ENCODE data around the gene E4F1.
"Not testable (repeated sequence)": the region's sequence is repeated elsewhere in the genome, so short reads cannot be mapped to it uniquely, and the experiment has no call there.

The E4F1 gene

GRCh38 chr16:2256531-2257140 lies 33.2 kb downstream of the E4F1 start:
- no peak overlapping the region for H3K4me3 ChIP-seq (ENCODE audit: low read depth, low read length)
- no peak for DNase-seq (ENCODE audit: low read depth)
- TF ChIP-seq CTCF (IDR thresholded peaks at IDR 0.05; ENCODE audit: insufficient read depth, low read depth, low read length, missing control alignments): no peak

GRCh38 chr16:2257726-2258125 lies 34.3 kb downstream of the E4F1 start:
- H3K4me3 ChIP-seq (ENCODE audit: low read depth, low read length): no peak overlapping the region
- TF ChIP-seq CTCF (IDR thresholded peaks at IDR 0.05; ENCODE audit: insufficient read depth, low read depth, low read length, missing control alignments): no peak
- DNase-seq (ENCODE audit: low read depth): no peak

- H3K4me3 ChIP-seq (ENCODE audit: low read depth, low read length); DNase-seq (ENCODE audit: low read depth): not testable (repeated sequence)
Observed at GRCh38 chr16:2258530-2258929, 35.1 kb downstream of the E4F1 start.

- TF ChIP-seq CTCF (IDR thresholded peaks at IDR 0.05; ENCODE audit: insufficient read depth, low read depth, low read length, missing control alignments): no peak
- H3K4me3 ChIP-seq (ENCODE audit: low read depth, low read length): no peak overlapping the region
- DNase-seq (ENCODE audit: low read depth): no peak
Observed at GRCh38 chr16:2260250-2260649, 36.9 kb downstream of the E4F1 start.

- not testable (repeated sequence) for DNase-seq (ENCODE audit: low read depth); H3K4me3 ChIP-seq (ENCODE audit: low read depth, low read length)
Observed at GRCh38 chr16:2263026-2263425, 39.6 kb downstream of the E4F1 start.

- peak overlapping the region; percentile 88 for H3K4me3 ChIP-seq (ENCODE audit: low read depth, low read length)
- DNase-seq (ENCODE audit: low read depth): not testable (repeated sequence)
Observed at GRCh38 chr16:2266887-2267286, 43.5 kb downstream of the E4F1 start.

GRCh38 chr16:2267505-2267912 lies 44.1 kb downstream of the E4F1 start:
- DNase-seq (ENCODE audit: low read depth): not testable (repeated sequence)
- peak overlapping the region; percentile 88 for H3K4me3 ChIP-seq (ENCODE audit: low read depth, low read length)

GRCh38 chr16:2267913-2268666 lies 44.7 kb downstream of the E4F1 start, which contains the start of gene RNPS1:
Gene RNPS1 (minus strand): TSS chr16:2268126. CDS start chr16:2264643, 3,483 bp downstream.
- peak within 1 kb of the TSS; percentile 88 for H3K4me3 ChIP-seq (ENCODE audit: low read depth, low read length)
- peak; percentile 97 for DNase-seq (ENCODE audit: low read depth)
- TF ChIP-seq CTCF (IDR thresholded peaks at IDR 0.05; ENCODE audit: insufficient read depth, low read depth, low read length, missing control alignments): no peak

GRCh38 chr16:2270070-2270462 lies 46.7 kb downstream of the E4F1 start:
- DNase-seq (ENCODE audit: low read depth): no peak
- no peak overlapping the region for H3K4me3 ChIP-seq (ENCODE audit: low read depth, low read length)
- no peak for TF ChIP-seq CTCF (IDR thresholded peaks at IDR 0.05; ENCODE audit: insufficient read depth, low read depth, low read length, missing control alignments)
